Activated CD8-positive, alpha-beta memory T cell treated with anti-CD3 and anti-CD28 coated beads for 36 hours (primary cell): ENCODE results near the gene GMDS. TPM values are rescaled to one million over a fixed set of nuclear protein-coding genes. Genes with fewer than 3 reads are reported as not detected.

ENCODE experiments used
- CTCF ChIA-PET: fragments of 350-600 bp; sonication (Branson Sonifier 250); formaldehyde crosslinking; loops from one replicate; lab custom pipeline; 2021; ENCODE audit warnings: antibody characterized with exemption; lab: Charles Lee
- POLR2A ChIA-PET: fragments of 350-600 bp; sonication (Branson Sonifier 250); formaldehyde crosslinking; loops from one replicate; lab custom pipeline; 2021; ENCODE audit warnings: antibody characterized with exemption; lab: Charles Lee
- total RNA-seq, 2 experiments: library from RNA; stranded (reverse); gene quantifications; one replicate each; pipeline ENCODE4 v1.2.3, GENCODE V29; 2021

Gene GMDS
- total RNA-seq, 2 experiments from 2014 or later: 36.0 to 37.1 TPM

DNA sequence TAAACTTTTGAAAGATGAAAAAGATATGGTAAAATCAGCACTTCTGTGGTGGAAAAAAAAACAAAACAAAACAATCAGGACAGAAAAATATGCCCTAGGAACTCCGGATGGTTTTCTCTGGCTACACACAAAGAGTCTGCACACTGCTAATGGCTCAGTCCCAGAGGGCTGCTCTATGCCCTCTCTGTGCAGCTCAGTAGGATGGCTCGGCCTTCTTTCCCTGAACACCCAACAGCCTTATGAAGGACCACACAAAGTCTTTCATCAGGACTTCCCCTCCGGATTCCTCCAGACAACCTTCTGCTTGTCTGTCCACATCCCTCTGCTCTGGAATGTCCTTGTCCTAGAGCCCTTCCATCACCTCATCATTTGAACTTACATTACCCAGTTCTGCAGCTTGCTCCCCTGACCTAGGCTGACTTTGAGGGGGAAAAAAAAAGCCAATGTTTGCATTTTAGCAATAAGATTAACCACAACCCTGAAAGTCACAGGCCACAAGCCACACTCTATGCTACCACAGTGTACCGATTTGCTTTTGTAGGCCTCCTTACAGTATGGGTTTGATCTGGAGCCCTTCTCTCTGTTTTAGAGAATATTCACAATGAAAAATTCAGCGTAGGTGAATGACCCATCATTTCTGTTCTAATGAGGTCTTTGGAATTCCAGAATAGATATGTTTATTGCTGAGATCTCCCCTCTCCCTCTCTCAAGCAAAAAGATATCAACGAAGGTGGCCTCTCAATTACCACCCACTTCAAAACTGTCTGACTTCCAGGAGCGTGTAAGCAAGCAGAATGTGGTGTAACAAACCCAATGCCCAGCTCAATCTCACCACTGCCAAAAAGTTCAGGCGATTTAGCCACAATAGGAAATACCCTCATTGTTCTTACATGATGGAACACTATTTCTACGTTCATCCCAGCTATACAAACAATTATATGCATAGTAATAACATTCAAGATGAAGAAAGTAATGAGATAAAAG lies 164.0 kb downstream of the GMDS start:
- ChIA-PET CTCF (no interaction called here), POLR2A (no interaction called here)

DNA sequence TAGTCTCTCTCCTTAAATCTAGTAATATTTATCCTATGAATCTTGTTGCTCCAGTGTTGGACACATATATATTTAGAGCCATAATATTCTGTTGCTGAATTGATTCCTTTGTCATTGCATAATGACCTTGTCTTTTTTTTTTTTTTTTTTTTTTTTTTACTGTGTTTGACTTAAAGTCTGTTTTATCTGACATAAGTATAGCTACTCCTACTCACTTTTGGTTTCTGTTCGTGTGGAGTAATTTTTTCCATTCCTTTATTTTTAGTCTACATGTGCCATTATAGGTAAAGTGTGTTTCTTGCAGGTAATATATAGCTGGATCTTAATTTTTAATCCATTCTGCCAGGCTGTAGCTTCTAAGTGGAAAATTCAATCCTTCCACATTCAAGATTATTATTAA lies 166.5 kb downstream of the GMDS start:
- ChIA-PET POLR2A (no interaction called here), CTCF (interaction anchor here (0.7 kb wide), 1 partner anchor 911 kb away, joined by 3 read pairs; no protein-coding TSS in a partner anchor)

- ChIA-PET CTCF (no interaction called here), POLR2A (no interaction called here)
These were observed 167.6 kb downstream of the GMDS start for GRCh38 chr6:2077826-2078225.

DNA sequence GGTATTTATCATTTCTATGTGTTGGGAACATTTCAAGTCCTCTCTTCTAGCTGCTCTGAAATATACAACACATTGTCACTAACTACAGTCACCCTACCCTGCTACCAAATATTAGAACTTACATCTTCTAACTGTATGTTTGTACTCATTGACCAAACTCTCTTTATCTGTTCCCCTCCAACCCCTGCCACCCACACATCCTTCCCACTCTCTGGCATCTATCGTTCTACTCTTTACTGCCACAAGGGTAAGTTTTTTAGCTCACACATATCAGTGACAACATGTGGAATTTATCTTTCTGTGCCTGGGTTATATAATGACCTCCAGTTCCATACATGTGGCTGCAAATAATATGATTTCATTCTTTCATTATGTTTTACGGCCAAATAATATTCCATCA lies 171.9 kb downstream of the GMDS start:
- POLR2A ChIA-PET: no interaction called here
- CTCF ChIA-PET: no interaction called here

DNA sequence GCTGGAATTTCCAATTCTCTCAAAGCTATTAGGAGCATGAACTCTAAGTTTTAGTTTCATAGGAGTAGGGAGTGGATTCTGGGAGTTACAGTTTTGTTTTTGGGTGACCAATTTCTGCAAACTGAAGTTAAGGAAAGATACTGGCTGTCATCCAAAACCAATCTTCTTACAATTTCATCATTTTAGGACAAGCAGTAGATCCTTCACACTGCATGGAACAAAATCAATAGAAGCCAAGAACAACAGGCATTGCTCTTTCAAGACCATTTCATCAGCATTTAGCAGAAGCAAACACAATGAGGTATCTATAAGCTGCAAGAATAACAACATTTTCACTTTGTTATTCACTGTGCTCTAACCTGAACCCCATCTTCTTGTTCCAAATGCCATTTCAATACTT lies 173.0 kb downstream of the GMDS start:
- POLR2A ChIA-PET: no interaction called here
- CTCF ChIA-PET: no interaction called here

- ChIA-PET CTCF (no interaction called here), POLR2A (no interaction called here)
These were observed 181.9 kb downstream of the GMDS start for GRCh38 chr6:2063547-2063946.

DNA sequence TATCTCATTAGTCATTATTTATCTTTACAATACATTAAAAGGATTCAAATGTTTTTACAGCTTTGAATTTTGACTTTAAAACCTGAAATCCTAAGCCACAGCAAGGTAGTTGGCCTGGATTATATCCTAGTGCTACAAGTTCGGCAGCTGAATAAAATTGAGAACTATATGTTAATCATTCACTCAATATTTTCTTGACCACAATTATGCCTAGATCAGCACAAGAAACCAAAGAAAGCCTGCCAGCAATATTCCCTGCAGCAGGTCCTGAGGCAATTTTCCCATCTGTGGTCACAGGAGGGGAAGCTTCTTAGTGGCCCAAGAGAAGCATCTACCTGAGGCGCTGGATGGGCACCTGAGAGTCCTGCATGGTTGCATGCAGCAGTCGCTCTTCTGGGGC lies 183.5 kb downstream of the GMDS start:
- CTCF ChIA-PET: no interaction called here
- POLR2A ChIA-PET: no interaction called here

- CTCF ChIA-PET: no interaction called here
- POLR2A ChIA-PET: no interaction called here
These were observed 189.5 kb downstream of the GMDS start for GRCh38 chr6:2055911-2056310.

- ChIA-PET CTCF (no interaction called here), POLR2A (no interaction called here)
These were observed 190.3 kb downstream of the GMDS start for GRCh38 chr6:2055143-2055542.

DNA sequence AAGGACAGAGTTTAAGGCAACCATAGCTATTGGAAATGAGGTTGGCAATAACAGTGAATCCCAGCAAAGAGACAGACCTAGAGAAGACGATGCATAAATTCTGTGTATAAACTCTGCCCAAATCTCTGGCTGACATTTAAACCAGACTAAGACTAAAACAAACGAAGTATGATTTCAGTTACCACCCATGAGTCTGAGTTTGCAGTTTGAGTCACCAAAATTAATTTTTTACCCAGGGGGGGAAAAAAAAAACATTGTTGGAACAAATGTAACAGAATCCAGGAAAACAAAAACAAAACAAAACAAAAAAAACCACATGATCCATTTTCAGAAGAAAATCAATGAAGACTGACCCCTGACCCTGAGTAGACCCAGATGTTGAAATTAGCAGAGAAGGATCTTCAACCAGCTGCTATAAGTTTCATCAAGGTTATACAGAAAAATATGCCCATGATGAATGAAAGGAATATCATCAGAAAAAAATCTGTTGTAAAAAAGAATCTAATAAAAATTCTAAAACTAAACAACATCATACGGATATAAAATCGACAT lies 190.8 kb downstream of the GMDS start:
- ChIA-PET POLR2A (no interaction called here), CTCF (no interaction called here)

DNA sequence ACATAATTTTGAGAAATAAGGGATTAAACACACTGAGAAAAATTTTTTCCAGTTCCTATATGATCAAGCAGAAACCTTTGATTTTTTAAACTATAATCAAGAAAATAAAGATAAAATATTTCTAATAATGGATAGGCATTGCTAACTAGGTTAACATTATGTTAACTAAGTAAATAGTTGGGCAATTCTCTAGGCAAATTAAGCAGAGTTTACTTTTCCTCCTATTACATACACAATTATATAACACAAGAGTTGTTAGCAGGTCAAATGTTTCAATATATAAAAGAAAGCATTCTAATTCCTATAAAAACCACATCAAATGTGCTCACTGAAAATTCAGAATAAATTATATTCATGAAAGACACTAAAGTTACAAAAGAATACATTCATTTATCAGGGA lies 191.7 kb downstream of the GMDS start:
- POLR2A ChIA-PET: no interaction called here
- CTCF ChIA-PET: no interaction called here

DNA sequence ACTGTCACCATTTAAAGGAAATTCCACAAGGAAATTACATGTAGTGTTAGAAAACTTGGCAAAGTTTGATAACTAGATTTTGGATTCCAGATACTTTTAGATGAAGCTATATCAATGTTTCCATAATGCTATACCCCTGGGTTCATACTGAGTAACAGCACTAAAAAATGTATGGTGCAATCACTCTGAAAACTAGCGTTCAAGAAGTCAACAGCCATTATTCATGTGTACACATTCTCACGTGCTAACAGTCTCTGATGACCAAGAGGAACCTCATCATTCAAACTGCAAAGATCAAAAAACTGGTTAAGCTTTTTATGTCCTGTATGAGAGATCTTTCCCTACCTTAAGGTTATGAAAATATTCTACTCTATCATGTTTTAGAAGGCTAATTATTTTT lies 197.6 kb downstream of the GMDS start:
- ChIA-PET CTCF (no interaction called here), POLR2A (no interaction called here)

DNA sequence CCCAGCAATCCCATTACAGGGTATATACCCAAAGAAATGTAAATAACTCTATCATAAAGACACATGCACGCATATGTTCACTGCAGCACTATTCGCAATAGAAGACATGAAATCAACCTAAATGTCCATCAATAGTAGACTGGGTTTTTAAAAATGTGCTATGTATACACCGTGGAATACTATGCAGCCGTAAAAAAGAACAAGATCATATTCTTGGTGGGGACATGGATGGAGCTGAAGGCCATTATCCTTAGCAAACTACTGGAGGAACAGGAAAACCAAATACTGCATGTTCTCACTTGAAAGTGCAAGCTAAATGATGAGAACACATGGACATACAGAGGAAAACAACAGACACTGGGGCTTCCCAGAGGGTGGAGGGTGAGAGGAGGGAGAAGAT lies 201.2 kb downstream of the GMDS start:
- ChIA-PET POLR2A (no interaction called here), CTCF (no interaction called here)

DNA sequence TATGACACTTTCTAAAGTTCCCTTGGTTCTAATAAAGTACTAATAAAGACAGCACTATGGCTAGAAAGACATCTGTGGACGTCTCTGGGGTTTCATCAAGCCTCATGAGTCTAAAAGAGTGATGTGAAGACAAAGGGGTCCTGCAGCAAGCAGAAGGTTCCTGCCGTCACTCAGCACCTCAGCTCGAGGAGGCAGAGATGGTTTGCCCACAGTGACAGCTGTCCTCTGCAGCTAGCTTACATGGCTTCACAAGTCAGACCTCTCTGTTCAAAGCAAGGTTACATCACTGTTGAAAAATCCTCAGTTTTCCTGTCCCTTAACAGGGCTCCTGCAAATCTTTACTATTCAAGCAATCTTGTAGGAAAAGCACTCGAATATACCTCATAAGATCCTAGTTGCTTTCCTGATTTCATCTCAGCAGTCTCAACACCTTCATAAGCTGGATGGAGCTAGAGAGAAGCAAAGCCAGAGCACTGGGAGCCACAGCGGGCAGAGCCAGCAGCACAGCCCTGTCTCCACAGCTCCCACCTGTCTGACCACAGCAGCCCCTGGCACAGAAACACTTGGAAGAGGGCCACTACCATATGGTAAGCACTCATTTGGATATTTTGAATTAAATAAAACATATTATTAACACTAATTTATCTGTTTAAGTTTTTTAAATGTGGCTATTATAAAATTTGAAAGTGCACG lies 202.3 kb downstream of the GMDS start:
- CTCF ChIA-PET: no interaction called here
- POLR2A ChIA-PET: no interaction called here

DNA sequence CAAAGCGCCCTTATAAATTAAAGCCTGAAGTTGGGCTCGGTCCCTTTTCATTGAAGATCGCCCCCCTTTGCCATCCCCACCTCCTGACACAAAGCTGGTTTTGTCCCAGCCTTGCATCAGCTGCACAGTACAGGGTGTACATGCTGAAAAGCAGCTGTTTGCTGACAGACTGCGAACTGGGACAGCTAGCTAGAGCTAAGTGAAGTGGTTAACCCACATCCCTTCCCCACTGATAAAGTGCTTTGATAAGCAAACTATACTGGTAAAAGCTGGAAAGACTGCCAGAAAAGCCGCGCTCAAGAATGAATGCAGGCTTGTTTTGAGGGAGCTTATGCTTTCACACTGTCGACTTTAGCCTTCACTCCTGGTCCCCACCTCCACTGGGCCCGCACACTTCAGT lies 207.3 kb downstream of the GMDS start:
- CTCF ChIA-PET: no interaction called here

GRCh38 chr6:2037237-2037926 lies 208.0 kb downstream of the GMDS start:
- POLR2A ChIA-PET: no interaction called here
- CTCF ChIA-PET: no interaction called here

More for the DNA sequence above, 207.3 kb downstream of the GMDS start:
- POLR2A ChIA-PET: no interaction called here

GRCh38 chr6:2036710-2037023 lies 208.7 kb downstream of the GMDS start:
- POLR2A ChIA-PET: no interaction called here
- CTCF ChIA-PET: no interaction called here

DNA sequence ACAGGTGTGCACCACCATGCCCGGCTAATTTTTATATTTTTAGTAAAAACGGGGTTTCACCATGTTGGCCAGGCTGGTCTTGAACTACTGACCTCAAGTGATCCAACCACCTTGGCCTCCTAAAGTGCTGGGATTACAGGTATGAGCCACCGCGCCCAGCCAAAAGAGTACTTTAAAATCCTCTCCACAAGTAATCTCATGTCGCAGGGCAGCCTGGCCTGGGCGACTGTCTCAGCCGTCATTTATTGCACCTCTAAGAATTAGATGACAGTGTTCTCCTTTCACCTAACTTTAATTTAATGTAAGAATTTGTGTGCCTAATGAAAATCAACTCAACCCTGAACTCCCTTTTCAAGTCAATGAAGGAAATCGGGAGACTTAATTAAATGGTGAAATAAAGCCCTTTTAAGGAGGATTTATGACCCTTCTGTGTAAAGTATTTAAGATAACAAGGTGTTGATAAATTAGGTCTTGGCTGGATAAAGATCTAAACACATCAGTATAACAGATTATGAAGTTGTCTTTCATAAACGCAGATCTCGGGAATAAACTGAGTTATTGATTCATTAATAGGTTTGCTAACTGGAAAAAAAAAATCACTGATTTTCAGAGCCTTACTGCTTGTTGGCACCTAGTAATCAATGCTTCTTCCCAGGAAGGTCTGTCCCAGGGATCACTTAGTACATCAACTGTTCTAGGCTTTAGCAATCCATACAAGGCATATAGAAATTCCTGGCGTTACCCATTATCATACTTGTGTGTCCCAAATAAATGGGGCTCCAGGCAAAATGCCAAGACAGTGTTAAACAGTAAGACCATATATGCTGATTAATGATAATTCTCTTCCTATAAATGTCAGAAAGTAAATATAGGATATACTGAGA lies 209.3 kb downstream of the GMDS start:
- CTCF ChIA-PET: no interaction called here
- POLR2A ChIA-PET: no interaction called here

GRCh38 chr6:2035046-2035445 lies 210.4 kb downstream of the GMDS start:
- ChIA-PET CTCF (interaction anchor here (0.7 kb wide), 1 partner anchor 430 kb away, joined by 4 read pairs; no protein-coding TSS in a partner anchor), POLR2A (no interaction called here)
